ENCODE data around the gene PLA2G3. TPM values are rescaled to one million over a fixed set of nuclear protein-coding genes. Genes with fewer than 3 reads are reported as not detected.

The PLA2G3 gene
- total and polyA plus RNA-seq, 2 of the 13 experiments (the other 11 are each of a cell fraction or from before 2014, with no cell fraction given) = 0.12 to 0.42 TPM

DNA sequence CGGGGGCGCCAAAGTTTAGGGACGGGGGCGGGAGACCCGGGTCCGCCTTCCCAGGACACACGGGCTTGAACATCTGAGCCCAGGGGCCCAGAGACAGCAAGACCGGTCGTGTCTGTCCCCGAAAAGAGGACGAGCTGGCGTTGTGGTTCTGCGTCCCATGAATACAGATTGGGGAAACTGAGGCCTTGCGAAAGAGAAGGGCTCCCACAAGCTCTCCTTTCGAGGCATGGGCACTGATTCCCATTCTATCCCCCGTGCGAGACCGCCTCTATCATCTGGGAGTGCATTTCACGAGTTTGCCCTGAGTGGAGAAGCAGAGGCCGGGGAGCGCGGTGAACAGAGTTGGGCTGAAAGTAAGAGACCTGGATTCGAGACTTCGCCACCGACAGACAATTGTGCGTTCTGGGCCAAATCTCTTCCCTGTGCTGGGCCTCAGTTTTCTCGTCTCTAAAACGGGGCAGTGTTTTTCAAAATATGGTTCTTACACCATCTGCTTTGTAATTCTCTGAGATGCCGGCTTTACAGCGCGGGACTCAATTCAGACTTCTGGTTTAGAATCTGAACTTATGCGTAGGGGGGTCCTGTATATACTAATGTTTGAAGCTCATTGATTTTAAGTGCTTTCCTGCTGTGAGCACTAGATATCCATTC lies 20.1 kb upstream of the PLA2G3 start (continued):
- TF ChIP-seq, protein P1, sequence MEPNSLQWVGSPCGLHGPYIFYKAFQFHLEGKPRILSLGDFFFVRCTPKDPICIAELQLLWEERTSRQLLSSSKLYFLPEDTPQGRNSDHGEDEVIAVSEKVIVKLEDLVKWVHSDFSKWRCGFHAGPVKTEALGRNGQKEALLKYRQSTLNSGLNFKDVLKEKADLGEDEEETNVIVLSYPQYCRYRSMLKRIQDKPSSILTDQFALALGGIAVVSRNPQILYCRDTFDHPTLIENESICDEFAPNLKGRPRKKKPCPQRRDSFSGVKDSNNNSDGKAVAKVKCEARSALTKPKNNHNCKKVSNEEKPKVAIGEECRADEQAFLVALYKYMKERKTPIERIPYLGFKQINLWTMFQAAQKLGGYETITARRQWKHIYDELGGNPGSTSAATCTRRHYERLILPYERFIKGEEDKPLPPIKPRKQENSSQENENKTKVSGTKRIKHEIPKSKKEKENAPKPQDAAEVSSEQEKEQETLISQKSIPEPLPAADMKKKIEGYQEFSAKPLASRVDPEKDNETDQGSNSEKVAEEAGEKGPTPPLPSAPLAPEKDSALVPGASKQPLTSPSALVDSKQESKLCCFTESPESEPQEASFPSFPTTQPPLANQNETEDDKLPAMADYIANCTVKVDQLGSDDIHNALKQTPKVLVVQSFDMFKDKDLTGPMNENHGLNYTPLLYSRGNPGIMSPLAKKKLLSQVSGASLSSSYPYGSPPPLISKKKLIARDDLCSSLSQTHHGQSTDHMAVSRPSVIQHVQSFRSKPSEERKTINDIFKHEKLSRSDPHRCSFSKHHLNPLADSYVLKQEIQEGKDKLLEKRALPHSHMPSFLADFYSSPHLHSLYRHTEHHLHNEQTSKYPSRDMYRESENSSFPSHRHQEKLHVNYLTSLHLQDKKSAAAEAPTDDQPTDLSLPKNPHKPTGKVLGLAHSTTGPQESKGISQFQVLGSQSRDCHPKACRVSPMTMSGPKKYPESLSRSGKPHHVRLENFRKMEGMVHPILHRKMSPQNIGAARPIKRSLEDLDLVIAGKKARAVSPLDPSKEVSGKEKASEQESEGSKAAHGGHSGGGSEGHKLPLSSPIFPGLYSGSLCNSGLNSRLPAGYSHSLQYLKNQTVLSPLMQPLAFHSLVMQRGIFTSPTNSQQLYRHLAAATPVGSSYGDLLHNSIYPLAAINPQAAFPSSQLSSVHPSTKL (CRISPR knock-in tag; IDR thresholded peaks at IDR 0.05) = no peak
- TF ChIP-seq, protein P2, sequence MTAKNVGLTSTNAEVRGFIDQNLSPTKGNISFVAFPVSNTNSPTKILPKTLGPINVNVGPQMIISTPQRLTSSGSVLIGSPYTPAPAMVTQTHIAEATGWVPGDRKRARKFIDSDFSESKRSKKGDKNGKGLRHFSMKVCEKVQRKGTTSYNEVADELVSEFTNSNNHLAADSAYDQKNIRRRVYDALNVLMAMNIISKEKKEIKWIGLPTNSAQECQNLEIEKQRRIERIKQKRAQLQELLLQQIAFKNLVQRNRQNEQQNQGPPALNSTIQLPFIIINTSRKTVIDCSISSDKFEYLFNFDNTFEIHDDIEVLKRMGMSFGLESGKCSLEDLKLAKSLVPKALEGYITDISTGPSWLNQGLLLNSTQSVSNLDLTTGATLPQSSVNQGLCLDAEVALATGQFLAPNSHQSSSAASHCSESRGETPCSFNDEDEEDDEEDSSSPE (CRISPR knock-in tag; IDR thresholded peaks at IDR 0.05) = 0 out of 2 replicates have a peak, but pooled peaks have one; percentile 11
- no peak for TF ChIP-seq GABPB1 (CRISPR knock-in tag; IDR thresholded peaks at IDR 0.05)
- TF ChIP-seq ZNF614 (CRISPR knock-in tag; IDR thresholded peaks at IDR 0.05; ENCODE audit: borderline replicate concordance) = no peak
- TF ChIP-seq PLRG1 (conservative IDR thresholded peaks at IDR 0.05) = no peak
- no peak for TF ChIP-seq ZNF547 (CRISPR knock-in tag; IDR thresholded peaks at IDR 0.05)
- no peak for TF ChIP-seq SRSF9 (IDR thresholded peaks at IDR 0.05; ENCODE audit: borderline replicate concordance, insufficient read depth, low read depth, low read length, poor library complexity, severe bottlenecking)
- TF ChIP-seq NFYC (CRISPR knock-in tag; IDR thresholded peaks at IDR 0.05) = peak; percentile 3; the same call in 1 of the 2 replicates
- no peak for TF ChIP-seq FOXP1 (IDR thresholded peaks at IDR 0.05)
- no peak for TF ChIP-seq FOXP1 (CRISPR knock-in tag; IDR thresholded peaks at IDR 0.05)
- no peak for TF ChIP-seq TGIF2 (CRISPR knock-in tag; IDR thresholded peaks at IDR 0.05)
- TF ChIP-seq U2AF1 (optimal IDR thresholded peaks at IDR 0.05; ENCODE audit: low read depth, low read length) = peak; percentile 11
- TF ChIP-seq ZNF441 (CRISPR knock-in tag; IDR thresholded peaks at IDR 0.05; ENCODE audit: borderline replicate concordance) = peak; percentile 9; the same call in 1 of the 2 replicates
- TF ChIP-seq ADNP (CRISPR knock-in tag; IDR thresholded peaks at IDR 0.05) = no peak
- TF ChIP-seq MTF1 (CRISPR knock-in tag; IDR thresholded peaks at IDR 0.05) = no peak
- TF ChIP-seq ZNF33B (CRISPR knock-in tag; IDR thresholded peaks at IDR 0.05) = no peak
- TF ChIP-seq, protein P3, sequence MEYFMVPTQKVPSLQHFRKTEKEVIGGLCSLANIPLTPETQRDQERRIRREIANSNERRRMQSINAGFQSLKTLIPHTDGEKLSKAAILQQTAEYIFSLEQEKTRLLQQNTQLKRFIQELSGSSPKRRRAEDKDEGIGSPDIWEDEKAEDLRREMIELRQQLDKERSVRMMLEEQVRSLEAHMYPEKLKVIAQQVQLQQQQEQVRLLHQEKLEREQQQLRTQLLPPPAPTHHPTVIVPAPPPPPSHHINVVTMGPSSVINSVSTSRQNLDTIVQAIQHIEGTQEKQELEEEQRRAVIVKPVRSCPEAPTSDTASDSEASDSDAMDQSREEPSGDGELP (IDR thresholded peaks at IDR 0.05; ENCODE audit: borderline replicate concordance, low read depth) = 0 out of 2 replicates have a peak, but pooled peaks have one; percentile 5
- TF ChIP-seq, protein P4, sequence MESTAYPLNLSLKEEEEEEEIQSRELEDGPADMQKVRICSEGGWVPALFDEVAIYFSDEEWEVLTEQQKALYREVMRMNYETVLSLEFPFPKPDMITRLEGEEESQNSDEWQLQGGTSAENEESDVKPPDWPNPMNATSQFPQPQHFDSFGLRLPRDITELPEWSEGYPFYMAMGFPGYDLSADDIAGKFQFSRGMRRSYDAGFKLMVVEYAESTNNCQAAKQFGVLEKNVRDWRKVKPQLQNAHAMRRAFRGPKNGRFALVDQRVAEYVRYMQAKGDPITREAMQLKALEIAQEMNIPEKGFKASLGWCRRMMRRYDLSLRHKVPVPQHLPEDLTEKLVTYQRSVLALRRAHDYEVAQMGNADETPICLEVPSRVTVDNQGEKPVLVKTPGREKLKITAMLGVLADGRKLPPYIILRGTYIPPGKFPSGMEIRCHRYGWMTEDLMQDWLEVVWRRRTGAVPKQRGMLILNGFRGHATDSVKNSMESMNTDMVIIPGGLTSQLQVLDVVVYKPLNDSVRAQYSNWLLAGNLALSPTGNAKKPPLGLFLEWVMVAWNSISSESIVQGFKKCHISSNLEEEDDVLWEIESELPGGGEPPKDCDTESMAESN (CRISPR knock-in tag; conservative IDR thresholded peaks at IDR 0.05) = 0 out of 2 replicates have a peak, but pooled peaks have one; percentile 18
- TF ChIP-seq ZNF33A (CRISPR knock-in tag; IDR thresholded peaks at IDR 0.05; ENCODE audit: borderline replicate concordance) = no peak
- no peak for TF ChIP-seq NFIC (IDR thresholded peaks at IDR 0.05; ENCODE audit: low read length)
- no peak for TF ChIP-seq HDAC2 (CRISPR knock-in tag; IDR thresholded peaks at IDR 0.05)
- TF ChIP-seq, protein P5, sequence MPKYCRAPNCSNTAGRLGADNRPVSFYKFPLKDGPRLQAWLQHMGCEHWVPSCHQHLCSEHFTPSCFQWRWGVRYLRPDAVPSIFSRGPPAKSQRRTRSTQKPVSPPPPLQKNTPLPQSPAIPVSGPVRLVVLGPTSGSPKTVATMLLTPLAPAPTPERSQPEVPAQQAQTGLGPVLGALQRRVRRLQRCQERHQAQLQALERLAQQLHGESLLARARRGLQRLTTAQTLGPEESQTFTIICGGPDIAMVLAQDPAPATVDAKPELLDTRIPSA (CRISPR knock-in tag; IDR thresholded peaks at IDR 0.05; ENCODE audit: borderline replicate concordance) = 0 out of 2 replicates have a peak, but pooled peaks have one; percentile 57
- no peak for TF ChIP-seq RFXAP (CRISPR knock-in tag; IDR thresholded peaks at IDR 0.05; ENCODE audit: borderline replicate concordance)
